ENCODE measurements around the gene MFAP2.

- no peak for TF ChIP-seq CTCF (IDR thresholded peaks at IDR 0.05)
- TF ChIP-seq POLR2A (IDR thresholded peaks at IDR 0.05): no peak
Measured at GRCh38 chr1:16926491-16927073, 53.8 kb downstream of the MFAP2 start.

Data from heart left ventricle (tissue), 13 donors.